ENCODE data around the gene CHMP2A.

CHMP2A gene

DNA sequence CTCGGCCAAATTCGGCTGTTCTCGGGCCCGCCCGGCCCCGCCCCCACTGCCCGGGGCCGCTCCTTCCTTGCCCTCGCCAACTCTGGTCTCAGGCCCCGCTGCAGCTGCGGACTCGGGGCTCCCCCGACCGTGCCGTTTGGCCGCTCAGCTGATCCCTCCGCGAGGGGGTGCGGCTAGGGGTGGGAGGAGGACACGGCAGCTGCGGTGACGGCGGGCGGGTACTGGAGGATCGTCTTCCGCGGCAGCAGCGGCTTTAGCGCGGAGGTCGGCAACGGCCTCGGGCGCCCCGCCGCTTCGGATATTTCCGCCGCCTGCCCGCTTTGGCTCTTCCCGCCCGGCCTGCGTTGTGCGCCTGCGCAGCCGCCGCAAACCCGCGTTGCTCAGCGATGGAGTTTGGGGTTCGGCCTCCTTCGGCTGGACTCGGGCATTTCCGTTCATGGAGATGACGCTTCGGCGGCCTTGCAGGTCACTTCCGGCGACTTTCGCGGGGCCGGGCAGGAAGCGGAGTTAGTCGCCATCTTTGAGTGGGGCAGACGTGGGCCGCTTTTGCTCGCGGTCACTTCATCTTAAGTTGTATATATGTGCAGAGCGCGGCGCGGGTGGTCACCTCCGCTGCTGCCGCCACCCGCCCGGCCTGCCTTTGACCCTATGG lies 3.8 kb upstream of the CHMP2A start:
- H3K36me3 ChIP-seq (ENCODE audit: insufficient read depth, low read length) = no peaks in the 10 kb centered on the region
- H3K4me1 ChIP-seq (ENCODE audit: control insufficient read depth, insufficient read depth, low read length, unreplicated experiment) = peaks cover 17% of the 10 kb centered on the region
- H3K27ac ChIP-seq (ENCODE audit: low read depth, low read length) = peak overlapping the region; percentile 98
- H2AFZ ChIP-seq (ENCODE audit: low read length, unreplicated experiment) = peak overlapping the region; percentile 56
- peaks cover 28% of the 10 kb centered on the region for H3K79me2 ChIP-seq (ENCODE audit: control insufficient read depth, insufficient read depth, low read length, unreplicated experiment)
- H3K27me3 ChIP-seq (ENCODE audit: insufficient read depth, low read length) = no peaks in the 10 kb centered on the region
- H3K4me3 ChIP-seq (ENCODE audit: low read depth, low read length) = peak overlapping the region; percentile 96

DNA sequence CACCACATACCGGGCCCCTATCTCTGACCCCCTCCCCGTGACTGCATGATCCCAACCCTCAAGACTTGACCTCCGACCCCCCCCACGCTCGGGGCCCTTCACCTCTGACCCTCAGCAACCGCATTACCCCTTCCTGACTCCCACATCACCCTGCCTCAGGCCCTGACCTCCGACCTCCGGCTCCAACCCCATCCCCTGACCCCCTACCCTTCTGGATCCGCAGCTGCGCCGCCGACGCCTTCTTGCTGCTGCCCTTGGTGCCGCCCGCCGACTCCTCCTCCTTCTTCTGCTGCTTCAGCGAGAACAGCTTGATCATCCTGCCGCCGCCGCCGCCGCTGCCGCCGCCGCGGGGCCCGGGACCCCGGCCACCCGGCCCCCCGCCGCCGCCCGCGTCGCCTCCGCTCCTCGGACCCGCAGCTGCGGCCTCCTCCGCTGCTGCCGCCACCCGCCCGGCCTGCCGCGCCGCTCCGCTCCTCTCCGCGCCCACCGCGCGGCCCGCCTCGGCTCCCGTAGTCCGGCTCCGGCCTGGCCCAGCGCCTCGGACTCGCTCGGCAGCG lies 3.2 kb upstream of the CHMP2A start, which contains the start of gene UBE2M:
UBE2M (minus strand) TSS at position 546 of the 557 bp plus-strand sequence; CDS start at position 316, 230 bp downstream.
- H3K4me3 ChIP-seq (ENCODE audit: low read depth, low read length) = peak within 1 kb of the TSS; percentile 96
- peaks cover 21% of the 10 kb centered on the region for H3K4me1 ChIP-seq (ENCODE audit: control insufficient read depth, insufficient read depth, low read length, unreplicated experiment)
- peak within 1 kb of the TSS; percentile 56 for H2AFZ ChIP-seq (ENCODE audit: low read length, unreplicated experiment)
- H3K27ac ChIP-seq (ENCODE audit: low read depth, low read length) = peak within 1 kb of the TSS; percentile 98
- H3K36me3 ChIP-seq (ENCODE audit: insufficient read depth, low read length) = no peaks in the 10 kb centered on the region
- peaks cover 28% of the 10 kb centered on the region for H3K79me2 ChIP-seq (ENCODE audit: control insufficient read depth, insufficient read depth, low read length, unreplicated experiment)
- no peaks in the 10 kb centered on the region for H3K27me3 ChIP-seq (ENCODE audit: insufficient read depth, low read length)

DNA sequence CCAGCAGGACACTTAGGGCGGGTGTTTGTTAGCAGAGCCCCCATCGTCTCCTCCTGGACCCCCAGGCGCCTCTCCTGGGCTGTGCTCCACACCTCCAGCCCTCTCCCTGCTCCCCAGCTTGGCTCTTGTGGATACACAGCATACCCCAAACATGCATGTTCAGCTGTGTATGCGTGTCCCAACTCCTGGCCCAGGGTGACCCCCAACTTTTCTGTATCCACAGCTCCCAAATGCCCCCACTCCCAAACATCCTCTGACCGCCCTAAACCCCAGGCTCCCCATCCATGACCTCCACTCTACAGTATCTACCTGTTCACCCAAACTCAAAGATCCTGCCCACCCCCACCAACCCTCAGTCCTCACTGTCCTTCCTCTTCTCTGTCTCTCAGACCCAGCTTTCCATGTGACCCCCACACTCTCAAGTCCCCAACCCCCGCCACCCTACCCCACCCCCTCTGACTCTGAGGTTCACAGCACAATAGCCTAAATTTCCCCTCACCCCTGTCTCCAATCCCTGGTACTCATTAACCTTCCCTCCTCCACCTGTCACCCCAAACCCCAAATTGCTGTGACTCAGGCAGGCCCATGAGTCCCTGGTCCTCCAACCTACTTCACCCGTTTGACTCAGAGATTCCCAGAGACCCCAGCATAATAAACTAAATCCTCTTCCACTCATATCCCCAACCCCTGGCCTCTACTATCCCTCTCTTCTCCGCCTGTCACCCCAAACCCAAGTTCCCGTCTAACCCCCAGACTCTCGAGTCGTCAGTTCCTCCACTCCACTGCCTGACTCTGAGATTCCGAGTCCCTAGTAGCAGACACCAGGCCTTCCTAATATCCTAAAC lies 2.5 kb upstream of the CHMP2A start:
- Histone ChIP-seq H2AFZ (ENCODE audit: low read length, unreplicated experiment) (no peak overlapping the region), H3K4me1 (ENCODE audit: control insufficient read depth, insufficient read depth, low read length, unreplicated experiment) (peaks cover 21% of the 10 kb centered on the region), H3K27me3 (ENCODE audit: insufficient read depth, low read length) (no peaks in the 10 kb centered on the region), H3K27ac (ENCODE audit: low read depth, low read length) (peak overlapping the region; percentile 98), H3K79me2 (ENCODE audit: control insufficient read depth, insufficient read depth, low read length, unreplicated experiment) (peaks cover 28% of the 10 kb centered on the region), H3K36me3 (ENCODE audit: insufficient read depth, low read length) (peaks cover 3% of the 10 kb centered on the region; the same call in 1 of the 2 replicates), H3K4me3 (ENCODE audit: low read depth, low read length) (peak overlapping the region; percentile 88)

DNA sequence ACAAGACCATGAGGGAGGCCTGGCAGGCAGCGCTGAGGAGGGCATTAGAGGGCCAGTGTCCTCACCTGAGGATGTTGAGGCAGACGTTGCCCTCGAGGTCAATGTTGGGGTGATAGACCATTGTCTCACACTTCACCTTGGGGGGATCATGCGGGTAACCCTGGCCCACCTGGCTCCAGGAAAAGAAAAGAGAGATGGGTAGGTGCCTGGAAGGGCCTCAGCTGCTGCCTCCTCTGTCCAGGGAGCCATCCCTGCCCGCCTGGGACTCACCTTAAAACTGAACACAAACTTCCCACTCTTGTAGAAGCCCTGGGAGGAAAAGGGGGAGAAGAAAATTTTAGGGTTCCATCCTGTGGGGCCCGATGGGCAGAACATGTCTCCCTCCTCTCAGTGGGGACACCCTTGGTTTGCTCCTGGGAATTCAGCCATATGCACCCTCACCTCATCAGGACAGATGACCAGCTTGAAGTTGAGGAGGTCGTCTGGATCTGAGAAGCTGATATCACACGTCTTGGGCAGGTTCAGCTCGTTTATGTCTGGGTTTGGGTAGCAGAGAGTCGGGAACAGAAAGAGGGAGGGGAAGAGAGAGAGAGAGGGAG lies 1.8 kb upstream of the CHMP2A start:
- Histone ChIP-seq H3K4me1 (ENCODE audit: control insufficient read depth, insufficient read depth, low read length, unreplicated experiment) (peaks cover 21% of the 10 kb centered on the region), H3K79me2 (ENCODE audit: control insufficient read depth, insufficient read depth, low read length, unreplicated experiment) (peaks cover 28% of the 10 kb centered on the region), H3K4me3 (ENCODE audit: low read depth, low read length) (peak overlapping the region; percentile 88), H3K36me3 (ENCODE audit: insufficient read depth, low read length) (peaks cover 3% of the 10 kb centered on the region; the same call in 1 of the 2 replicates), H2AFZ (ENCODE audit: low read length, unreplicated experiment) (no peak overlapping the region), H3K27ac (ENCODE audit: low read depth, low read length) (0 out of 2 replicates have a peak overlapping the region, but pooled peaks have one; percentile 98), H3K27me3 (ENCODE audit: insufficient read depth, low read length) (no peaks in the 10 kb centered on the region)

- Histone ChIP-seq H3K79me2 (ENCODE audit: control insufficient read depth, insufficient read depth, low read length, unreplicated experiment) (peaks cover 28% of the 10 kb centered on the region), H3K27me3 (ENCODE audit: insufficient read depth, low read length) (no peaks in the 10 kb centered on the region), H3K4me3 (ENCODE audit: low read depth, low read length) (peak overlapping the region; percentile 88; the same call in 1 of the 2 replicates), H3K27ac (ENCODE audit: low read depth, low read length) (no peak overlapping the region; the same call in 1 of the 2 replicates), H2AFZ (ENCODE audit: low read length, unreplicated experiment) (no peak overlapping the region), H3K36me3 (ENCODE audit: insufficient read depth, low read length) (peaks cover 5% of the 10 kb centered on the region), H3K4me1 (ENCODE audit: control insufficient read depth, insufficient read depth, low read length, unreplicated experiment) (peaks cover 21% of the 10 kb centered on the region)
Observed at GRCh38 chr19:58555920-58556621, 1.2 kb upstream of the CHMP2A start.

DNA sequence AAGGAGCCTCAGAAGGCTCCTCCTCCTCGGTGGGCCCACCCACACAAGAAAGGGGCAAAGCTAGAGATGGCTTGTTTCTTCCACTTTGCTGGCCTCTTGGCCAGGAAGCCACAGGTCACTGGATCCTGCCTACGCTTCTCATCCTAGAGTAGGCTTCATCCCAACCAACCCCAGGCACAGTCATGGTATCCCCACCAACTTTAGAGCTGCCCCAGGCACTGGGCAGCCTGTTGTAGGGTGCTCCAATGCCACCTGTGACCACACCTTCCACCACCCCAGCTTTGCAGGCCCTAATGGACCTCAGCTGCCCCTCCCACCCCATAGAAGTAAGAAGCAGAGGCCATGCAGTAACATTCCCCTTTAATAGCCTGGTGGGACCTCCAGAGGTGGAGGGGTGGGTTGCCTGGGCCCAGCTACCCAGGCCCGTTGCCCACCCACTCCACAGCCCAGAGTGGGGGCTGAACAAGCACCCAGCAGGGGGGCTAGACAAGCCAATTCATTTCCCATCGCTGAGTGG lies 522 bp upstream of the CHMP2A start:
- peak overlapping the region; percentile 70 for H2AFZ ChIP-seq (ENCODE audit: low read length, unreplicated experiment)

GRCh38 chr19:58553799-58554493 lies 959 bp downstream of the CHMP2A start:
- Histone ChIP-seq H3K4me3 (ENCODE audit: low read depth, low read length) (peak overlapping the region; percentile 82), H3K4me1 (ENCODE audit: control insufficient read depth, insufficient read depth, low read length, unreplicated experiment) (peaks cover 18% of the 10 kb centered on the region), H3K27ac (ENCODE audit: low read depth, low read length) (peak overlapping the region; percentile 89), H2AFZ (ENCODE audit: low read length, unreplicated experiment) (no peak overlapping the region), H3K36me3 (ENCODE audit: insufficient read depth, low read length) (peaks cover 9% of the 10 kb centered on the region), H3K79me2 (ENCODE audit: control insufficient read depth, insufficient read depth, low read length, unreplicated experiment) (peaks cover 29% of the 10 kb centered on the region), H3K27me3 (ENCODE audit: insufficient read depth, low read length) (no peaks in the 10 kb centered on the region)

More for the DNA sequence above, 522 bp upstream of the CHMP2A start:
- Histone ChIP-seq H3K27ac (ENCODE audit: low read depth, low read length) (peak overlapping the region; percentile 89), H3K79me2 (ENCODE audit: control insufficient read depth, insufficient read depth, low read length, unreplicated experiment) (peaks cover 28% of the 10 kb centered on the region), H3K4me3 (ENCODE audit: low read depth, low read length) (peak overlapping the region; percentile 82), H3K36me3 (ENCODE audit: insufficient read depth, low read length) (peaks cover 9% of the 10 kb centered on the region), H3K4me1 (ENCODE audit: control insufficient read depth, insufficient read depth, low read length, unreplicated experiment) (peaks cover 21% of the 10 kb centered on the region), H3K27me3 (ENCODE audit: insufficient read depth, low read length) (no peaks in the 10 kb centered on the region)

GRCh38 chr19:58552655-58553054 lies 2.2 kb downstream of the CHMP2A start:
- Histone ChIP-seq H3K27me3 (ENCODE audit: insufficient read depth, low read length) (no peaks in the 10 kb centered on the region), H3K4me1 (ENCODE audit: control insufficient read depth, insufficient read depth, low read length, unreplicated experiment) (peaks cover 18% of the 10 kb centered on the region), H3K27ac (ENCODE audit: low read depth, low read length) (no peak overlapping the region), H3K79me2 (ENCODE audit: control insufficient read depth, insufficient read depth, low read length, unreplicated experiment) (peaks cover 36% of the 10 kb centered on the region), H2AFZ (ENCODE audit: low read length, unreplicated experiment) (no peak overlapping the region), H3K4me3 (ENCODE audit: low read depth, low read length) (no peak overlapping the region), H3K36me3 (ENCODE audit: insufficient read depth, low read length) (peaks cover 9% of the 10 kb centered on the region)

- peaks cover 35% of the 10 kb centered on the region for H3K79me2 ChIP-seq (ENCODE audit: control insufficient read depth, insufficient read depth, low read length, unreplicated experiment)
- no peak overlapping the region for H3K4me3 ChIP-seq (ENCODE audit: low read depth, low read length)
- H3K27ac ChIP-seq (ENCODE audit: low read depth, low read length) = no peak overlapping the region
- H3K27me3 ChIP-seq (ENCODE audit: insufficient read depth, low read length) = no peaks in the 10 kb centered on the region
- no peak overlapping the region for H2AFZ ChIP-seq (ENCODE audit: low read length, unreplicated experiment)
- H3K4me1 ChIP-seq (ENCODE audit: control insufficient read depth, insufficient read depth, low read length, unreplicated experiment) = peaks cover 18% of the 10 kb centered on the region
- peaks cover 9% of the 10 kb centered on the region for H3K36me3 ChIP-seq (ENCODE audit: insufficient read depth, low read length)
Observed at GRCh38 chr19:58551577-58552471, 3.1 kb downstream of the CHMP2A start.
